Measurements from ENCODE around the gene COL9A1. TPM values are rescaled to one million over a fixed set of nuclear protein-coding genes. Genes with fewer than 3 reads are reported as not detected.

COL9A1 gene
- total RNA-seq, 2 donors from 2014 or later = 0.09 to 9.4 TPM

DNA sequence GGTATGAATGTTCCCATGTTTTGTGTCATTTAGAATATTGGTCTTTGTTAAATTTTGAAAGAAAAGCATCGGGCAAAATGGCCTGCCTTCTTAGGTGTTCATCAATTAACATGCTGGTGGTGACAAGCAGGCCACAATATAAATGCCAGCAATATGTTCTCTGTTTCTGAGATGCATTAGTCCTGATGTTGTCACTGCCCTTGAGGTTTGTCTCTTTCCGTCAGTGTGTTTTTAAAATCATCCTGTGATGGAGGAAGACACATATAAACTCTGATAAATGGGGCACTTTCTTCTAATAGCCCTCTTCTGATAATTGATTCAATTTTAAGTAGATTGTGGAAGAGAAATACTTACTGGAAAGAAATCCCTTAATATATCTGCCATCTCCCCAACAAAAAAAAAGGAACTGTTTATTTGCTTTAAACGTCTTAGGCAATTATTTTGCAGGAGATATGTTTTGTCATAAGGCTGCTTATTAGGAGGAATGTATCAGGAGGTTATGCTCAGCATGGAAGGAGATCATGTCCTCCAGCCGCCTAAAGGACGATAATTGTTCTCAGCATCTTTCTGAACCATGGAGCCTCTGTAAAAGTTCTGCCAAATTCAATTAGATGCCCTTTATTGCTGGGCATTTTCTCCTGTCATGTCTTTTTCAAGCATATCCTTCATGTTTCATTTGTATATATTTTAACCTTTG, 134.1 kb downstream of the COL9A1 start:
- 78% methylated on average over 5 of the region's 5 CpGs for WGBS
- intact Hi-C loops (cut with DNase I) = loop anchor here (10.0 kb wide), 2 partner anchors 64 to 334 kb away; no protein-coding TSS in a partner anchor

More for the DNA sequence above, 134.1 kb downstream of the COL9A1 start:
- Histone ChIP-seq H3K9me3 (no peaks in the 10 kb centered on the region), H3K4me1 (replicated peaks) (no peaks in the 10 kb centered on the region), H3K27ac (no peak overlapping the region), H3K4me3 (no peak overlapping the region), H3K36me3 (no peaks in the 10 kb centered on the region), H3K27me3 (replicated peaks; ENCODE audit: insufficient read depth) (no peaks in the 10 kb centered on the region)
- DNase-seq (ENCODE audit: low spot score) = no peak
- TF ChIP-seq POLR2A (IDR thresholded peaks at IDR 0.05) (no peak), POLR2AphosphoS5 (IDR thresholded peaks at IDR 0.05) (no peak)
- TF ChIP-seq, protein P1, sequence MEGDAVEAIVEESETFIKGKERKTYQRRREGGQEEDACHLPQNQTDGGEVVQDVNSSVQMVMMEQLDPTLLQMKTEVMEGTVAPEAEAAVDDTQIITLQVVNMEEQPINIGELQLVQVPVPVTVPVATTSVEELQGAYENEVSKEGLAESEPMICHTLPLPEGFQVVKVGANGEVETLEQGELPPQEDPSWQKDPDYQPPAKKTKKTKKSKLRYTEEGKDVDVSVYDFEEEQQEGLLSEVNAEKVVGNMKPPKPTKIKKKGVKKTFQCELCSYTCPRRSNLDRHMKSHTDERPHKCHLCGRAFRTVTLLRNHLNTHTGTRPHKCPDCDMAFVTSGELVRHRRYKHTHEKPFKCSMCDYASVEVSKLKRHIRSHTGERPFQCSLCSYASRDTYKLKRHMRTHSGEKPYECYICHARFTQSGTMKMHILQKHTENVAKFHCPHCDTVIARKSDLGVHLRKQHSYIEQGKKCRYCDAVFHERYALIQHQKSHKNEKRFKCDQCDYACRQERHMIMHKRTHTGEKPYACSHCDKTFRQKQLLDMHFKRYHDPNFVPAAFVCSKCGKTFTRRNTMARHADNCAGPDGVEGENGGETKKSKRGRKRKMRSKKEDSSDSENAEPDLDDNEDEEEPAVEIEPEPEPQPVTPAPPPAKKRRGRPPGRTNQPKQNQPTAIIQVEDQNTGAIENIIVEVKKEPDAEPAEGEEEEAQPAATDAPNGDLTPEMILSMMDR (IDR thresholded peaks at IDR 0.05) = no peak

Other genes with a start within 250 kb of the COL9A1 start
- 100 to 1,000 TPM in 1 of 2 donors, 10 to 100 TPM in 1; 66.3 to 117 TPM for gene FAM135A, start 110.4 kb upstream of the COL9A1 start, total RNA-seq

Measured in prostate gland (tissue), 2 donors.